Esophagus squamous epithelium (tissue), 4 donors: ENCODE results near the gene EMC8.

Experiments
- POLR2A ChIP-seq, 4 donors: fragments of 450-650 bp; IDR thresholded peaks; one replicate each; pipeline ENCODE4 v1.6.1; 2017; ENCODE audit warnings: antibody characterized with exemption in 4 of 4, mild to moderate bottlenecking in 4 of 4, moderate library complexity in 3 of 4
- TF ChIP-seq, protein P1 (sequence below), 6 experiments: fragments of 450-650 bp in 4 of 6; fragments of 200-600 bp in 2 of 6; sonication (generic) in 2 of 6; IDR thresholded peaks; one replicate each; pipeline ENCODE4 v1.5.1; 2016 to 2019; ENCODE audit warnings: antibody characterized with exemption in 6 of 6, mild to moderate bottlenecking in 4 of 6, moderate library complexity in 4 of 6

DNA sequence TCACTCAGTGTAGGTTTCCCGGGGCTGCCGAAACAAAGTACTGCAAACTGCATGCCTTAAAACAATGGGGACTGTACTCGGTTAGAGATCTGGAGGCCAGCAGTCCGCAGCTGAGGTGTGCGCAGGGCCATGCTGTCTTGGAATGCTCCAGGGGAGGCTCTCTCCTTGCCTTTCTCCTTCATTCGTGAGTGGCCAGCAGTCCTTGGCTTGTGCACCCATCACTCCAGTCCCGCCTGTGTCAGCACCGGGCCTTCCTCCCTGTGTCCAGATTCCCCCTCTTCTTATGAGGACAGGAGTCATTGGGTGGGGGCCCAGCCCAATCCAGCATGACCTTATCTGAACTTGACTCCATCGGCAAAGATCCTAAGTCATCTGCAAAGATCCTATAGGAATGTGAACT is 43.5 kb upstream of the EMC8 start:
- no peak for TF ChIP-seq POLR2A (IDR thresholded peaks at IDR 0.05)
- TF ChIP-seq, protein P1, sequence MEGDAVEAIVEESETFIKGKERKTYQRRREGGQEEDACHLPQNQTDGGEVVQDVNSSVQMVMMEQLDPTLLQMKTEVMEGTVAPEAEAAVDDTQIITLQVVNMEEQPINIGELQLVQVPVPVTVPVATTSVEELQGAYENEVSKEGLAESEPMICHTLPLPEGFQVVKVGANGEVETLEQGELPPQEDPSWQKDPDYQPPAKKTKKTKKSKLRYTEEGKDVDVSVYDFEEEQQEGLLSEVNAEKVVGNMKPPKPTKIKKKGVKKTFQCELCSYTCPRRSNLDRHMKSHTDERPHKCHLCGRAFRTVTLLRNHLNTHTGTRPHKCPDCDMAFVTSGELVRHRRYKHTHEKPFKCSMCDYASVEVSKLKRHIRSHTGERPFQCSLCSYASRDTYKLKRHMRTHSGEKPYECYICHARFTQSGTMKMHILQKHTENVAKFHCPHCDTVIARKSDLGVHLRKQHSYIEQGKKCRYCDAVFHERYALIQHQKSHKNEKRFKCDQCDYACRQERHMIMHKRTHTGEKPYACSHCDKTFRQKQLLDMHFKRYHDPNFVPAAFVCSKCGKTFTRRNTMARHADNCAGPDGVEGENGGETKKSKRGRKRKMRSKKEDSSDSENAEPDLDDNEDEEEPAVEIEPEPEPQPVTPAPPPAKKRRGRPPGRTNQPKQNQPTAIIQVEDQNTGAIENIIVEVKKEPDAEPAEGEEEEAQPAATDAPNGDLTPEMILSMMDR (IDR thresholded peaks at IDR 0.05): no peak
